ENCODE results near the gene SRRM1. TPM values are rescaled to one million over a fixed set of nuclear protein-coding genes. Genes with fewer than 3 reads are reported as not detected.
"Not testable (repeated sequence)": the region's sequence is repeated elsewhere in the genome, so short reads cannot be mapped to it uniquely, and the experiment has no call there.

SRRM1 gene
- total RNA-seq, 1 donor from 2014 or later: 58.8 TPM

DNA sequence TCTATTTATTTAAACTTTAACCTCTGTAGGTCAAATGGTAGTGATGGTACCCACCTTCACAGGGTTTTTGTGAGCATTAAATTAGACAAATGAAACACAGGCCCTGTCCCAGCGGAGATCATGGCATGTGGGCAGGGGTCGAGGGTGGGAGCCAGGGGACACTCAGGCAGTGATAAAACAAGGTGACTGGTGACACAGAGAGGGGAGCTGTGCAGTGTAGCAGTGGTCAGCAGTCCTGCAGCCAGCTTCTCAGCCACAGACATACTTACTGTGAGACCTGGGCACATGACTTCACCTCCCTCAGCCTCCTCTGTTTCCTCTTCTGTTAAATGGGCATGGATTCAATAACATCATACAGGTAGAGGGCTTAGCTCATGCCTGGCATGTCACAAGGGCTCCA, 44.9 kb downstream of the SRRM1 start:
- no peak for DNase-seq (ENCODE audit: missing footprints)
- intact Hi-C loops (cut with DNase I): loop anchor here (2.0 kb wide), 1 partner anchor 143 kb away; no protein-coding TSS in a partner anchor
- ATAC-seq: no peak

DNA sequence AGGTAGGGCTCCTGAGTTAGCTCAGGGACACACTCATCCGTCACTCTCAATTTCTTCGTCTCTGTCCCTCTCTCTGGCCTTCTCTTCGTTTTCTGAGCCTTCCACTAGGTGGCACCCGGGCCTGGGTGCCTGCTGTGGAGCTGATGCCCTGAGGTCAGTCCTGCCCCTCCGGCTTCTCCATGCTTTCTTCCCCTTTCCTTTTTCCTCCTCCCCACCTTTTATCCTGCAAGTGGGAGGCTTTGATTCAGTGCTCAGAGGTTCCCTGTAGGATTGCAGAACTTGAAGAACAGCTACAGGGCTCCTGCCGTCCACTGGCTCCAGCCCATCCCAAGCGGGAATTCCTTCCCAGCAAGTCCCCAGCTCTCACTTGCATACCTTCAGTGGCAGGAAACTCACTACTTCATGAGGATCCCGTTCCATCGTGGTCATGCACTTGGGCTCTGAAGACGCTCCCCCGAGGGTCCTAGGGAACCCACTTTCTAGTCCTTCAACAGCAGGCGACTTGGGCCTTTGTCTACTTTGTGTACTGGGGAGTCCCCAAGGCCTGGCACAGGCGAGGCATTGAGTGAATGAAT, 45.6 kb downstream of the SRRM1 start:
- DNase-seq (ENCODE audit: missing footprints) (peak; percentile 87), ATAC-seq (peak; percentile 85)
- intact Hi-C loops (cut with DNase I): loop anchor here (2.0 kb wide), 1 partner anchor 142 kb away; no protein-coding TSS in a partner anchor

DNA sequence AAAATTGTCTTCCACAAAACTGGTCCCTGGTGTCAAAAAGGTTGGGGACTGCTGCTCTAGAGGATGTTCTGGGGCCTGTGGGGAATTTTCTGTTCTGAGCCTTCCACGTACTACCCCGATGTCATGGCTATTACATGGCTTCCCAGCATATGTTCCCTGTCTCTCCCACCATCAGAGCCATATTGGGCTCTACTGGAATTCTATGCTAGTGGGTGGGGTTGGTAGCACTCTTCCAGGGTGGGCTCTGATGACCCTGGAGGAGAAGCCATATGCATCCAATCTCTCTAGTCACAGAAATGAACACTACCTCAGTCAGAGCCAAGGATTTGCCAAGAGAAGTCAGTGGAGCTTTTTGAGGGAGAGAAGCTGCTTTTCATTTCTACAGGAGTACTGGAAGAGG, 47.9 kb downstream of the SRRM1 start:
- intact Hi-C loops (cut with DNase I): no loop called here
- no peak for ATAC-seq
- DNase-seq (ENCODE audit: missing footprints): no peak

GRCh38 chr1:24692351-24692980, 49.4 kb downstream of the SRRM1 start:
- DNase-seq (ENCODE audit: missing footprints) (no peak), ATAC-seq (no peak)
- intact Hi-C loops (cut with DNase I): no loop called here

- ATAC-seq (peak; percentile 1), DNase-seq (ENCODE audit: missing footprints) (no peak)
- intact Hi-C loops (cut with DNase I): loop anchor here (1.0 kb wide), 1 partner anchor 51 kb away; the partner anchor contains the start of gene CLIC4
Measured at GRCh38 chr1:24693827-24694379, 50.8 kb downstream of the SRRM1 start.

- peak; percentile 93 for ATAC-seq
- intact Hi-C loops (cut with DNase I): loop anchor here (1.0 kb wide), 1 partner anchor 51 kb away; the partner anchor contains the start of gene CLIC4
- DNase-seq (ENCODE audit: missing footprints): peak; percentile 72
Measured at GRCh38 chr1:24694380-24694843, 51.3 kb downstream of the SRRM1 start.

GRCh38 chr1:24695202-24695974, 52.3 kb downstream of the SRRM1 start:
- intact Hi-C loops (cut with DNase I): no loop called here
- DNase-seq (ENCODE audit: missing footprints) (peak; percentile 77), ATAC-seq (peak; percentile 52)

- DNase-seq (ENCODE audit: missing footprints) (no peak), ATAC-seq (no peak)
- intact Hi-C loops (cut with DNase I): no loop called here
Measured at GRCh38 chr1:24696041-24696755, 53.1 kb downstream of the SRRM1 start.

GRCh38 chr1:24696756-24697330, 53.7 kb downstream of the SRRM1 start:
- ATAC-seq (no peak), DNase-seq (ENCODE audit: missing footprints) (no peak)
- intact Hi-C loops (cut with DNase I): no loop called here

DNA sequence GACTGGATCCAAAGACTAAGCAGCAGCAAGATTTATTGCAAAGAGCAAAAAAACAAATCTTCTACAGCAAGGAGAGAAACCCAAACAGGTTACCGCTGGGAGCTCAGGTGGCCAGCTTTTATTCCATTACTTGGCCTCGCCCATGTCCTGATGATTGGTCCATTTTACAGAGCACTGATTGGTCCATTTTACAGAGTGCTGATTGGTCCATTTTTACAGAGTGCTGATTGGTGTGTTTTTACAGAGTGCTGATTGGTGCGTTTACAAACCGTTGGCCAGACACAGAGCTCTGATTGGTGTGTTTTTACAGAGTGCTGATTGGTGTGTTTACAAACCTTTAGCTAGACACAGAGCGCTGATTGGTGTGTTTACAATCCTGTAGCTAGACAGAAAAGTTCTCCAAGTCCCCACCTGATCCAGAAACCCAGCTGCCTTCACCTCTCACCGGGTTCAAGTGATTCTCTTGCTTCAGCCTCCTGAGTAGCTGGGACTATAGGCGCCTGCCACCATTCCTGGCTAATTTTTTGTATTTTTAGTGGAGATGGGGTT, 54.4 kb downstream of the SRRM1 start:
- ATAC-seq; DNase-seq (ENCODE audit: missing footprints); intact Hi-C loops (cut with DNase I): not testable (repeated sequence)

GRCh38 chr1:24698326-24698725, 55.2 kb downstream of the SRRM1 start:
- ATAC-seq; DNase-seq (ENCODE audit: missing footprints); intact Hi-C loops (cut with DNase I): not testable (repeated sequence)

DNA sequence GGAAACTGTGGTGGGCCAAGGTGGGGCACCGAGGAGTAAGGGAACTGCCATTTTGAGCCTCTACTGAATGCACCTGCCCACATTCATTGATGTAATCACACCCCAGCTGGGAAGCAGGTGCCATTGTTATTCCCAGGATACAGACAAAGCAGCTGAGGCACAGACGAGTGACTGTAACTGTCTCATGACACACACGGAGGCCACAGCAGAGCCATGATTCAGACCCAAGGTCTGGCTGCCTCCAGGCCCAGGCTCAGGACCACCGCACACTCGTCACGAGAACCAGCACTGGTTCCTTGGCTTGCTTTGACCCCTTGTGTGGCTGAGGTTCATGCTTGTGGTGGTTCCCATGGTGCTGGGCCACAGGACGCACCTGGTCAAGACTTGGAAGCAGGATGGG, 56.5 kb downstream of the SRRM1 start:
- DNase-seq (ENCODE audit: missing footprints) (no peak), ATAC-seq (no peak)
- intact Hi-C loops (cut with DNase I): no loop called here

GRCh38 chr1:24702511-24703293, 59.6 kb downstream of the SRRM1 start:
- ATAC-seq (no peak), DNase-seq (ENCODE audit: missing footprints) (no peak)
- intact Hi-C loops (cut with DNase I): no loop called here

DNA sequence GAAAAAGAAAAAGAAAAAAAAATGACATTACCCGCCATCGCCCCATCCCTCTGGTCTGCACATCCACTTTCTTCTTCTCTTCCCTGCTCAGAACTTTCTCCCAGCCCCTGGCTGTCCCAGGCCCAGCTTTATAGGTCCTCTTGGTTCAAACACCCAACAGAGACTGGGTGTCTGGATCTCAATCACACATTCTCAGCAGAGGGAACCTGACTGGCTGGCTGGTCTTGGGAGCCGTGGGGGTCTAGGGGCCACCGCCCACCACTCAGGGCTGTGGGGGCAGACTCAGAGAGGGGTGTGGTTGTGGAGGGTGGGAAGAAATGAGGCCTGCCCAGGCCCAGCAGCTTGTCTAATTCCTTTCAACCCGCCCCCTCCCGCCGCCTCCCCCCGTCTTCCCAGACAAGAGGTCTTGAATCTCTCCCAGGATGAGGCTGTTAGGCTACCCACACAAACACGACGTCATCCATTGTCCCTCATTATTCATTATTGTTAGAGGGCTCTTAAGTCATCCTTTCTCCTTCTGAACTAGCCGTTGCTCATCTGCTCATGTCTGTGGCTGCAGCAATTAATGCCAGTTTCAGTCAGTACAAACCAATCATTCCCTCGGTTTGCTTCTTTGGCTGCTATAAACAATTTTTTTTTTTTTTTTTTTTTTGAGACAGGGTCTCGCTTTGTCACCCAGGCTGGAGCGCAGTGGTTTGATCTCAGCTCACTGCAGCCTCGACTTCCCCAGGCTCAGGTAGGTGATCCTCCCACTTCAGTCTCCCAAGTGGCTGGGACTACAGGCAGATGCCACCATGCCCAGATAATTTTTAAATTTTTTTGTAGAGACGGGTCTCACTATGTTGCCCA, 61.5 kb downstream of the SRRM1 start:
- DNase-seq (ENCODE audit: missing footprints): no peak
- intact Hi-C loops (cut with DNase I): no loop called here

DNA sequence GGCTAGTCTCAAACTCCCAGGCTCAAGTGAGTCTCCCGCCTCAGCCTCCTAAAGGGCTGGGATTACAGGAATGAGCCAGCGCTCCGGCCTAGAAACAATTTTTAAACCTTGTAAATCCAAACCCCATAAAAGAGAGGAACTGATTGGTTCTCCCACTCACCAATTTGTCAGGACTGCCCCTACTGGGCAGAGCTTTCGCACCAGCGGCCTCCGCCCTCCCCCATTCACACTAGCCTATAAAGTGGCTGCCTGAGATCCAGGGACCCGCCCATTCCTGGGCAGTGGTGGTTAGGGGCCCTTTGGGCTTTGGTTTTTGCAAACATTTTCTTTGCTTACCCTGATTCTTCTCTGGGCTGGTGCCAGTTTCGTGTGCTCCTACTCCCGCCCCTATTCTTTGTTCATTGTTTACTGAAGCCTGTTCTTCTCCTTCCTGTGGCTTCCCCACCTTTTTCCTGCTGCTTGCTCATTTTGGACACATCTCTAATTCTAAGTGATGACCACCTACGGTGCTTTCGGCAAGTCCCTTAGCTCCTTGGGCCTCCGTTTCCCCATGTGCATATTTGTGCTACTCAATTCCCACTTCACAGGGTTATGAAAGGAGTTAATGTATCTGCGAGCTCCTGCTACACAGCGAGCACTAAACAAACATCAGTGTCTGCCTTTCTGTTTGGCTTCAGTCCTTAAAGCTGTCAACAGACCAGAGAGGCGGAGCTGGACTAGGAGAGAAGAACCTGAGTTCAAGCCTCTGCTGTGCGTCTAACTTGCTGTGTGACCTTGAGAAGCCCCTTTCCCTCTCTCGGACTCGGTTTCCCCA, 62.4 kb downstream of the SRRM1 start:
- intact Hi-C loops (cut with DNase I): no loop called here
- peak; percentile 96 for ATAC-seq
- DNase-seq (ENCODE audit: missing footprints): peak; percentile 85

More for the DNA sequence above, 61.5 kb downstream of the SRRM1 start:
- no peak for ATAC-seq

- intact Hi-C loops (cut with DNase I); ATAC-seq; DNase-seq (ENCODE audit: missing footprints): not testable (repeated sequence)
Measured at GRCh38 chr1:24706074-24706389, 62.9 kb downstream of the SRRM1 start.
